GM23338 (cell line): ENCODE measurements around the gene SPAAR. TPM values are rescaled to one million over a fixed set of nuclear protein-coding genes. Genes with fewer than 3 reads are reported as not detected.

Experiments used
- ATAC-seq: fragments of 200-7000 bp; cut with Tn5 transposase; 3 replicates; pipeline ENCODE4 v1.9.1; 2020
- DNase-seq: peaks from one replicate; pipeline ENCODE4 v3.0.0-alpha.2; 2015; ENCODE audit warnings: low spot score
- H2AFZ ChIP-seq: fragments of 200-600 bp; sonication (generic); 2 replicates; pipeline ENCODE4 v1.8.0; 2016; ENCODE audit warnings: antibody characterized with exemption, mild to moderate bottlenecking, moderate library complexity
- H3F3A ChIP-seq: fragments of 200-600 bp; sonication (generic); replicated peaks from 2 replicates; pipeline ENCODE4 v1.8.0; 2017; ENCODE audit warnings: antibody characterized with exemption, mixed run types, low read depth
- H3K27ac ChIP-seq: fragments of 200-600 bp; sonication (generic); 2 replicates; pipeline ENCODE4 v1.6.1; 2016; ENCODE audit warnings: low read depth
- H3K27me3 ChIP-seq: fragments of 200-600 bp; sonication (generic); 2 replicates; pipeline ENCODE4 v1.8.0; 2016; ENCODE audit warnings: mild to moderate bottlenecking, mixed run types, moderate library complexity; ENCODE audit not compliant: insufficient read depth
- H3K36me3 ChIP-seq: fragments of 200-600 bp; sonication (generic); 2 replicates; pipeline ENCODE4 v1.8.0; 2016; ENCODE audit warnings: mild to moderate bottlenecking; ENCODE audit not compliant: insufficient read depth
- H3K4me1 ChIP-seq: fragments of 200-600 bp; sonication (generic); 2 replicates; pipeline ENCODE4 v1.8.0; 2016; ENCODE audit warnings: mild to moderate bottlenecking, moderate library complexity; ENCODE audit not compliant: insufficient read depth
- H3K4me2 ChIP-seq: fragments of 200-600 bp; sonication (generic); 2 replicates; pipeline ENCODE4 v1.7.1; 2017; ENCODE audit warnings: mixed run types
- H3K4me3 ChIP-seq: fragments of 200-600 bp; sonication (generic); 2 replicates; pipeline ENCODE4 v1.6.1; 2016; ENCODE audit warnings: mixed run types
- H3K79me2 ChIP-seq: fragments of 200-600 bp; sonication (generic); replicated peaks from 2 replicates; pipeline ENCODE4 v1.8.0; 2017; ENCODE audit warnings: mild to moderate bottlenecking; ENCODE audit not compliant: insufficient read depth
- H3K9me2 ChIP-seq: fragments of 200-600 bp; sonication (generic); 2 replicates; pipeline ENCODE4 v1.8.0; 2017; ENCODE audit not compliant: insufficient read depth
- H4K20me1 ChIP-seq: fragments of 200-600 bp; sonication (generic); replicated peaks from 2 replicates; pipeline ENCODE4 v1.8.0; 2017; ENCODE audit warnings: mild to moderate bottlenecking; ENCODE audit not compliant: insufficient read depth
- H3K27ac Mint-ChIP-seq: 2 replicates; pipeline ENCODE4 v1.8.0; 2020; ENCODE audit warnings: inconsistent platforms, mild to moderate bottlenecking, moderate library complexity, mixed read lengths
- H3K27me3 Mint-ChIP-seq: 3 replicates; pipeline ENCODE4 v1.8.0; 2022; ENCODE audit warnings: low read depth, mild to moderate bottlenecking, moderate library complexity, mixed read lengths, inconsistent platforms; ENCODE audit not compliant: insufficient read depth, poor library complexity
- H3K36me3 Mint-ChIP-seq: 3 replicates; pipeline ENCODE4 v1.8.0; 2021; ENCODE audit warnings: low read depth, mild to moderate bottlenecking, inconsistent platforms, moderate library complexity, mixed read lengths
- H3K4me1 Mint-ChIP-seq: 3 replicates; pipeline ENCODE4 v1.8.0; 2020; ENCODE audit warnings: mild to moderate bottlenecking, inconsistent platforms, mixed read lengths
- H3K4me3 Mint-ChIP-seq: 3 replicates; pipeline ENCODE4 v1.8.0; 2021; ENCODE audit warnings: moderate library complexity, mild to moderate bottlenecking, inconsistent platforms, mixed read lengths
- H3K9me3 Mint-ChIP-seq: 3 replicates; pipeline ENCODE4 v1.8.0; 2020; ENCODE audit warnings: moderate library complexity, mild to moderate bottlenecking, inconsistent platforms, mixed read lengths
- JUNB ChIP-seq: IDR thresholded peaks from one replicate; pipeline ENCODE4 v1.6.1; 2016; ENCODE audit warnings: antibody characterized with exemption; ENCODE audit not compliant: unreplicated experiment
- NANOG ChIP-seq: IDR thresholded peaks from 2 replicates; pipeline ENCODE4 v1.6.1; 2016; ENCODE audit warnings: antibody characterized with exemption, borderline replicate concordance
- STAT1 ChIP-seq: IDR thresholded peaks from one replicate; pipeline ENCODE4 v1.6.1; 2016; ENCODE audit warnings: antibody characterized with exemption; ENCODE audit not compliant: unreplicated experiment
- ZNF114 ChIP-seq: fragments of 250-450 bp; sonication (Bioruptor Pico); IDR thresholded peaks from 2 replicates; pipeline ENCODE4 v1.5.0; 2020; ENCODE audit warnings: mild to moderate bottlenecking, moderate library complexity
- polyA plus RNA-seq: library from polyadenylated mRNA; unstranded; fragments of >200 nt; fragmentation: Nextera tagmentation; extraction: Ambion mirVana; gene quantifications from 2 replicates; pipeline ENCODE4 v1.2.1, GENCODE V29; 2016
- total RNA-seq: library from RNA; depleted of rRNA; stranded (reverse); fragments of >200 nt; shearing (Covaris generic); gene quantifications from 2 replicates; pipeline ENCODE4 v1.2.3, GENCODE V29; 2014
- TF ChIP-seq, protein P1 (sequence below): fragments of 250-450 bp; sonication (Bioruptor Pico); IDR thresholded peaks from 2 replicates; pipeline ENCODE4 v1.5.0; 2020; ENCODE audit warnings: mild to moderate bottlenecking, moderate library complexity
- TF ChIP-seq, protein P2 (sequence below), 2 experiments: fragments of 200-600 bp in 1 of 2; sonication (generic) in 1 of 2; conservative IDR thresholded peaks; 2 replicates each; pipeline versions ENCODE4 v1.5.1 to v1.6.1; 2016 to 2017; ENCODE audit warnings: antibody characterized with exemption in 2 of 2, low read depth in 2 of 2, mild to moderate bottlenecking in 2 of 2, moderate library complexity in 1 of 2

Gene SPAAR
- total and polyA plus RNA-seq, 2 experiments from 2014 or later: not detected

DNA sequence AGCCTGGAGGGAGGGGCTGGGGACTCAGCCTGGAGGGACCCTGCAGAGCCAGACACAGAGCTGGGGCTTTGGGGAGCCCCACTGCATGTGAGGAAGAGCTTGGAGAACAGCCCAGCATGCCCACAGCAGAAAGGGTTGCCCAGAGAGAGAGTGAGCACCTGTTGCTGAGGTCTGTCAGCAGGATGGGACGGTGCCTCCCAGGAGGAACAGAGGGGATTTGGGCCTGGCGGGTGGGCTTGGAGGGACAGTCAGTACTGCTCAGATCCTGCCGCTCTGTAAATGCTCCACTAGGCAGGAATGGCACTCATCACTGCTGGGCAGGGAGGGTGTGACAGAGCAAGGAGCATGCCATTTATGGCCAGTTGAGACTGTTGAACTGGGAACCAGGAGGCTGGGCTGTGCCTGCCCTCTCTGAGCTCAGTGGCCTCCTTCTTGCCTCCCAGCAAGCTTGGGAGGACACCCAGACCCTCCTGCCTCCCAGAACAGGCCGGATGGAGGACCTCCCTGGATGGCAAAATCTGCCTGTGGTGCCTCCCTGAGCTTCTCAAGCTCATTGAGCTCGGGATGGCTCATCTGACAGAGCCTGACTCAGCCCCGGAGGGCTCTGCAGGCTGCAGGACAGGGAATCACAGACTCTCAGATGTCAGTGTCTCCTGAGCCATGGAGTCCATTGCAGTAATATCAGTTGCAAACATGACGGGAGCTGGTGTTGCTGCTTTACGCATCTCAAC lies 4.1 kb upstream of the SPAAR start (continued):
- TF ChIP-seq, protein P1, sequence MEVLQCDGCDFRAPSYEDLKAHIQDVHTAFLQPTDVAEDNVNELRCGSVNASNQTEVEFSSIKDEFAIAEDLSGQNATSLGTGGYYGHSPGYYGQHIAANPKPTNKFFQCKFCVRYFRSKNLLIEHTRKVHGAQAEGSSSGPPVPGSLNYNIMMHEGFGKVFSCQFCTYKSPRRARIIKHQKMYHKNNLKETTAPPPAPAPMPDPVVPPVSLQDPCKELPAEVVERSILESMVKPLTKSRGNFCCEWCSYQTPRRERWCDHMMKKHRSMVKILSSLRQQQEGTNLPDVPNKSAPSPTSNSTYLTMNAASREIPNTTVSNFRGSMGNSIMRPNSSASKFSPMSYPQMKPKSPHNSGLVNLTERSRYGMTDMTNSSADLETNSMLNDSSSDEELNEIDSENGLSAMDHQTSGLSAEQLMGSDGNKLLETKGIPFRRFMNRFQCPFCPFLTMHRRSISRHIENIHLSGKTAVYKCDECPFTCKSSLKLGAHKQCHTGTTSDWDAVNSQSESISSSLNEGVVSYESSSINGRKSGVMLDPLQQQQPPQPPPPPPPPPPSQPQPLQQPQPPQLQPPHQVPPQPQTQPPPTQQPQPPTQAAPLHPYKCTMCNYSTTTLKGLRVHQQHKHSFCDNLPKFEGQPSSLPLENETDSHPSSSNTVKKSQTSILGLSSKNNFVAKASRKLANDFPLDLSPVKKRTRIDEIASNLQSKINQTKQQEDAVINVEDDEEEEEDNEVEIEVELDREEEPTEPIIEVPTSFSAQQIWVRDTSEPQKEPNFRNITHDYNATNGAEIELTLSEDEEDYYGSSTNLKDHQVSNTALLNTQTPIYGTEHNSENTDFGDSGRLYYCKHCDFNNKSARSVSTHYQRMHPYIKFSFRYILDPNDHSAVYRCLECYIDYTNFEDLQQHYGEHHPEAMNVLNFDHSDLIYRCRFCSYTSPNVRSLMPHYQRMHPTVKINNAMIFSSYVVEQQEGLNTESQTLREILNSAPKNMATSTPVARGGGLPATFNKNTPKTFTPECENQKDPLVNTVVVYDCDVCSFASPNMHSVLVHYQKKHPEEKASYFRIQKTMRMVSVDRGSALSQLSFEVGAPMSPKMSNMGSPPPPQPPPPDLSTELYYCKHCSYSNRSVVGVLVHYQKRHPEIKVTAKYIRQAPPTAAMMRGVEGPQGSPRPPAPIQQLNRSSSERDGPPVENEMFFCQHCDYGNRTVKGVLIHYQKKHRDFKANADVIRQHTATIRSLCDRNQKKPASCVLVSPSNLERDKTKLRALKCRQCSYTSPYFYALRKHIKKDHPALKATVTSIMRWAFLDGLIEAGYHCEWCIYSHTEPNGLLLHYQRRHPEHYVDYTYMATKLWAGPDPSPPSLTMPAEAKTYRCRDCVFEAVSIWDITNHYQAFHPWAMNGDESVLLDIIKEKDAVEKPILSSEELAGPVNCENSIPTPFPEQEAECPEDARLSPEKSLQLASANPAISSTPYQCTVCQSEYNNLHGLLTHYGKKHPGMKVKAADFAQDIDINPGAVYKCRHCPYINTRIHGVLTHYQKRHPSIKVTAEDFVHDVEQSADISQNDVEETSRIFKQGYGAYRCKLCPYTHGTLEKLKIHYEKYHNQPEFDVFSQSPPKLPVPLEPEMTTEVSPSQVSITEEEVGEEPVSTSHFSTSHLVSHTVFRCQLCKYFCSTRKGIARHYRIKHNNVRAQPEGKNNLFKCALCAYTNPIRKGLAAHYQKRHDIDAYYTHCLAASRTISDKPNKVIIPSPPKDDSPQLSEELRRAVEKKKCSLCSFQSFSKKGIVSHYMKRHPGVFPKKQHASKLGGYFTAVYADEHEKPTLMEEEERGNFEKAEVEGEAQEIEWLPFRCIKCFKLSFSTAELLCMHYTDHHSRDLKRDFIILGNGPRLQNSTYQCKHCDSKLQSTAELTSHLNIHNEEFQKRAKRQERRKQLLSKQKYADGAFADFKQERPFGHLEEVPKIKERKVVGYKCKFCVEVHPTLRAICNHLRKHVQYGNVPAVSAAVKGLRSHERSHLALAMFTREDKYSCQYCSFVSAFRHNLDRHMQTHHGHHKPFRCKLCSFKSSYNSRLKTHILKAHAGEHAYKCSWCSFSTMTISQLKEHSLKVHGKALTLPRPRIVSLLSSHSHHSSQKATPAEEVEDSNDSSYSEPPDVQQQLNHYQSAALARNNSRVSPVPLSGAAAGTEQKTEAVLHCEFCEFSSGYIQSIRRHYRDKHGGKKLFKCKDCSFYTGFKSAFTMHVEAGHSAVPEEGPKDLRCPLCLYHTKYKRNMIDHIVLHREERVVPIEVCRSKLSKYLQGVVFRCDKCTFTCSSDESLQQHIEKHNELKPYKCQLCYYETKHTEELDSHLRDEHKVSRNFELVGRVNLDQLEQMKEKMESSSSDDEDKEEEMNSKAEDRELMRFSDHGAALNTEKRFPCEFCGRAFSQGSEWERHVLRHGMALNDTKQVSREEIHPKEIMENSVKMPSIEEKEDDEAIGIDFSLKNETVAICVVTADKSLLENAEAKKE (CRISPR knock-in tag): no peak
- TF ChIP-seq JUNB (no peak), STAT1 (no peak), ZNF114 (CRISPR knock-in tag) (no peak)

DNA sequence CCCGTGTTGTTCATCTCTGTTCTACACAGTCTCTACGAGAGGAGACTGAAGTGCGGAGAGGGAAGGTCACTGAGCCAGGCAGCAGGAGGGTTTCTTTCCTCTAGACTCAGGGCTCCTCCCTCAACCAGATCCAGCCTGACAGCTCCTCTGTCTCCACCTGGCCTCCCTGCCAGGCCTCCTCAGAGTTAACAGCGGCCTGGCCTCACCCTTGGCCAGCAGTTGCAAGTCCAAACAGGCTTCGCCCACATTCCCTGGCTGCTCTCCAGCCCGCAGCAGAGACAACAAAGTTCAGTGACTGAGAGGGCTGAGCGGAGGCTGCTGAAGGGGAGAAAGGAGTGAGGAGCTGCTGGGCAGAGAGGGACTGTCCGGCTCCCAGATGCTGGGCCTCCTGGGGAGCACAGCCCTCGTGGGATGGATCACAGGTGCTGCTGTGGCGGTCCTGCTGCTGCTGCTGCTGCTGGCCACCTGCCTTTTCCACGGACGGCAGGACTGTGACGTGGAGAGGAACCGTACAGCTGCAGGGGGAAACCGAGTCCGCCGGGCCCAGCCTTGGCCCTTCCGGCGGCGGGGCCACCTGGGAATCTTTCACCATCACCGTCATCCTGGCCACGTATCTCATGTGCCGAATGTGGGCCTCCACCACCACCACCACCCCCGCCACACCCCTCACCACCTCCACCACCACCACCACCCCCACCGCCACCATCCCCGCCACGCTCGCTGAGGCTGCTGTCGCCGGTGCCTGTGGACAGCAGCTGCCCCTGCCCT lies 3.2 kb upstream of the SPAAR start, which contains the start of gene HRCT1:
HRCT1 (plus strand) TSS at position 291 of the 768 bp plus-strand sequence; CDS start at position 377, 86 bp downstream.
- H3F3A ChIP-seq: no peaks in the 10 kb centered on the region
- no peaks in the 10 kb centered on the region for H3K27me3 ChIP-seq
- H3K4me2 ChIP-seq: no peak within 1 kb of the TSS
- no peaks in the 10 kb centered on the region for H3K9me2 ChIP-seq
- Mint-ChIP-seq H3K27ac (0 out of 2 replicates have a peak within 1 kb of the TSS, but pooled peaks have one; percentile 38), H3K9me3 (no peaks in the 10 kb centered on the region), H3K4me1 (peaks cover 55% of the 10 kb centered on the region), H3K27me3 (peaks cover 12% of the 10 kb centered on the region), H3K36me3 (no peaks in the 10 kb centered on the region), H3K4me3 (no peak within 1 kb of the TSS)
- no peak within 1 kb of the TSS for H3K4me3 ChIP-seq
- H4K20me1 ChIP-seq: no peaks in the 10 kb centered on the region
- peaks cover 20% of the 10 kb centered on the region for H3K4me1 ChIP-seq
- no peaks in the 10 kb centered on the region for H3K36me3 ChIP-seq
- ATAC-seq (no peak), DNase-seq (no peak)
- no peak within 1 kb of the TSS for H3K27ac ChIP-seq
- peak within 1 kb of the TSS; percentile 99 for H2AFZ ChIP-seq
- H3K79me2 ChIP-seq: no peaks in the 10 kb centered on the region
- TF ChIP-seq, protein P2, sequence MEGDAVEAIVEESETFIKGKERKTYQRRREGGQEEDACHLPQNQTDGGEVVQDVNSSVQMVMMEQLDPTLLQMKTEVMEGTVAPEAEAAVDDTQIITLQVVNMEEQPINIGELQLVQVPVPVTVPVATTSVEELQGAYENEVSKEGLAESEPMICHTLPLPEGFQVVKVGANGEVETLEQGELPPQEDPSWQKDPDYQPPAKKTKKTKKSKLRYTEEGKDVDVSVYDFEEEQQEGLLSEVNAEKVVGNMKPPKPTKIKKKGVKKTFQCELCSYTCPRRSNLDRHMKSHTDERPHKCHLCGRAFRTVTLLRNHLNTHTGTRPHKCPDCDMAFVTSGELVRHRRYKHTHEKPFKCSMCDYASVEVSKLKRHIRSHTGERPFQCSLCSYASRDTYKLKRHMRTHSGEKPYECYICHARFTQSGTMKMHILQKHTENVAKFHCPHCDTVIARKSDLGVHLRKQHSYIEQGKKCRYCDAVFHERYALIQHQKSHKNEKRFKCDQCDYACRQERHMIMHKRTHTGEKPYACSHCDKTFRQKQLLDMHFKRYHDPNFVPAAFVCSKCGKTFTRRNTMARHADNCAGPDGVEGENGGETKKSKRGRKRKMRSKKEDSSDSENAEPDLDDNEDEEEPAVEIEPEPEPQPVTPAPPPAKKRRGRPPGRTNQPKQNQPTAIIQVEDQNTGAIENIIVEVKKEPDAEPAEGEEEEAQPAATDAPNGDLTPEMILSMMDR (conservative IDR thresholded peaks at IDR 0.05; ENCODE audit: low read depth in 2 of 2): no peak
- no peak for TF ChIP-seq STAT1
- TF ChIP-seq NANOG: no peak
- no peak for TF ChIP-seq ZNF114 (CRISPR knock-in tag)
